HepG2 (cell line): ENCODE results near the gene FBXO24. TPM values are rescaled to one million over a fixed set of nuclear protein-coding genes. Genes with fewer than 3 reads are reported as not detected.

Experiments used
- BORCS8-MEF2B ChIP-seq: sonication (generic); formaldehyde crosslinking; IDR thresholded peaks from 2 replicates; pipeline ENCODE4 v1.8.0; 2022; ENCODE audit warnings: mild to moderate bottlenecking, missing genetic modification reagents
- CHD4 ChIP-seq: fragments of 200-600 bp; sonication (generic); IDR thresholded peaks from 2 replicates; pipeline ENCODE4 v1.7.0; 2017; ENCODE audit warnings: mild to moderate bottlenecking, low read length, borderline replicate concordance
- EP300 ChIP-seq, 3 experiments: sonication (generic) in 1 of 3; formaldehyde crosslinking in 1 of 3; IDR thresholded peaks; 2 replicates each; pipeline versions ENCODE4 v1.5.1 to v1.6.1; 2011 to 2020; ENCODE audit warnings: low read depth in 2 of 3, low read length in 2 of 3, borderline replicate concordance in 1 of 3, improper control_type of control experiment in 1 of 3, mild to moderate bottlenecking in 1 of 3, missing genetic modification reagents in 1 of 3, moderate library complexity in 1 of 3
- FOSL2 ChIP-seq: sonication (generic); formaldehyde crosslinking; IDR thresholded peaks from 2 replicates; pipeline ENCODE4 v1.4.0; 2020; ENCODE audit warnings: missing genetic modification reagents
- FOXA3 ChIP-seq: IDR thresholded peaks from 2 replicates; pipeline ENCODE4 v1.6.1; 2016; ENCODE audit warnings: missing genetic modification reagents, missing compliant biosample characterization
- HNF1B ChIP-seq: sonication (generic); formaldehyde crosslinking; IDR thresholded peaks from 2 replicates; pipeline ENCODE4 v1.5.1; 2020; ENCODE audit warnings: mild to moderate bottlenecking, moderate library complexity, missing genetic modification reagents
- KDM5B ChIP-seq: sonication (generic); formaldehyde crosslinking; IDR thresholded peaks from 2 replicates; pipeline ENCODE4 v1.4.0; 2020; ENCODE audit warnings: missing genetic modification reagents, mild to moderate bottlenecking, borderline replicate concordance
- MED1 ChIP-seq: sonication (generic); formaldehyde crosslinking; IDR thresholded peaks from 2 replicates; pipeline ENCODE4 v1.4.0; 2020; ENCODE audit warnings: missing genetic modification reagents
- PHF20 ChIP-seq: sonication (generic); formaldehyde crosslinking; IDR thresholded peaks from 2 replicates; pipeline ENCODE4 v1.5.0; 2020; ENCODE audit warnings: mild to moderate bottlenecking, missing genetic modification reagents
- PLRG1 ChIP-seq: fragments of 450-650 bp; conservative IDR thresholded peaks from 2 replicates; pipeline ENCODE4 v1.6.1; 2016
- PRPF4 ChIP-seq: fragments of 200-400 bp; formaldehyde crosslinking; IDR thresholded peaks from 2 replicates; pipeline ENCODE4 v1.6.1; 2016; ENCODE audit warnings: low read length, low read depth; ENCODE audit not compliant: poor library complexity, severe bottlenecking
- RARA ChIP-seq: IDR thresholded peaks from 2 replicates; pipeline ENCODE4 v1.6.1; 2016; ENCODE audit warnings: missing genetic modification reagents, missing compliant biosample characterization
- REPIN1 ChIP-seq: sonication (generic); formaldehyde crosslinking; IDR thresholded peaks from 2 replicates; pipeline ENCODE4 v1.8.0; 2022; ENCODE audit warnings: missing genetic modification reagents, low read depth, mild to moderate bottlenecking, borderline replicate concordance
- SRSF4 ChIP-seq: fragments of 200-400 bp; formaldehyde crosslinking; IDR thresholded peaks from one replicate; pipeline ENCODE4 v1.6.1; 2018; ENCODE audit warnings: mild to moderate bottlenecking, low read depth, low read length, moderate library complexity; ENCODE audit not compliant: poor library complexity, severe bottlenecking
- TBL1XR1 ChIP-seq: fragments of 150-350 bp; IDR thresholded peaks from 2 replicates; pipeline ENCODE4 v1.6.1; 2014; ENCODE audit warnings: borderline replicate concordance, low read length; ENCODE audit not compliant: partially characterized antibody
- TGIF2 ChIP-seq: IDR thresholded peaks from 2 replicates; pipeline ENCODE4 v1.6.1; 2016; ENCODE audit warnings: control low read depth, missing compliant biosample characterization
- THAP11 ChIP-seq: IDR thresholded peaks from 2 replicates; pipeline ENCODE4 v1.6.1; 2016; ENCODE audit warnings: missing biosample characterization, missing genetic modification reagents
- THAP8 ChIP-seq: sonication (generic); formaldehyde crosslinking; IDR thresholded peaks from 2 replicates; pipeline ENCODE4 v1.5.1; 2020; ENCODE audit warnings: missing genetic modification reagents, mild to moderate bottlenecking, borderline replicate concordance
- U2AF2 ChIP-seq: fragments of 200-400 bp; formaldehyde crosslinking; IDR thresholded peaks from 2 replicates; pipeline ENCODE4 v1.6.1; 2017; ENCODE audit warnings: low read depth, mild to moderate bottlenecking, low read length
- ZNF552 ChIP-seq: sonication (generic); formaldehyde crosslinking; IDR thresholded peaks from 2 replicates; pipeline ENCODE4 v1.9.0; 2022; ENCODE audit warnings: missing genetic modification reagents, mild to moderate bottlenecking, borderline replicate concordance
- ZNF589 ChIP-seq: sonication (generic); formaldehyde crosslinking; conservative IDR thresholded peaks from 2 replicates; pipeline ENCODE4 v1.8.0; 2022; ENCODE audit warnings: mild to moderate bottlenecking, moderate library complexity, missing genetic modification reagents
- ZNF678 ChIP-seq: sonication (generic); formaldehyde crosslinking; IDR thresholded peaks from 2 replicates; pipeline ENCODE4 v1.4.0; 2020; ENCODE audit warnings: mild to moderate bottlenecking, missing genetic modification reagents
- ZNF883 ChIP-seq: sonication (generic); formaldehyde crosslinking; IDR thresholded peaks from 2 replicates; pipeline ENCODE4 v1.5.1; 2020; ENCODE audit warnings: mild to moderate bottlenecking, missing genetic modification reagents; ENCODE audit errors: not compliant biosample characterization
- ZSCAN25 ChIP-seq: sonication (generic); formaldehyde crosslinking; IDR thresholded peaks from 2 replicates; pipeline ENCODE4 v1.8.0; 2022; ENCODE audit warnings: mild to moderate bottlenecking, missing genetic modification reagents
- polyA plus RNA-seq, 8 experiments: library from polyadenylated mRNA; depleted of rRNA in 3 of 8; stranded (reverse) in 7 of 8; unstranded in 1 of 8; fragments of >200 nt; fragmentation: Illumina TruSeq in 4 of 8; extraction: Trizol in 4 of 8; gene quantifications; 2 replicates each; pipeline versions ENCODE4 v1.2.1 to v1.2.3, GENCODE V29; 2011 to 2016; ENCODE audit warnings: low read depth in 4 of 8, missing spikeins in 1 of 8, mixed read lengths in 1 of 8; ENCODE audit not compliant: insufficient read depth in 1 of 8
- total RNA-seq, 5 experiments: library from RNA; depleted of rRNA; stranded (reverse); fragments of >200 nt; fragmentation: Illumina TruSeq; extraction: Trizol; gene quantifications; 2 replicates each; pipeline ENCODE4 v1.2.3, GENCODE V29; 2016; ENCODE audit warnings: low read depth in 1 of 5
- TF ChIP-seq, protein P1 (sequence below): sonication (generic); formaldehyde crosslinking; IDR thresholded peaks from 2 replicates; pipeline ENCODE4 v1.9.0; 2021; ENCODE audit warnings: missing genetic modification reagents, mild to moderate bottlenecking, borderline replicate concordance

The FBXO24 gene
- total and polyA plus RNA-seq, 2 of the 13 experiments (the other 11 are each of a cell fraction or from before 2014, with no cell fraction given) = 0.20 to 0.55 TPM

DNA sequence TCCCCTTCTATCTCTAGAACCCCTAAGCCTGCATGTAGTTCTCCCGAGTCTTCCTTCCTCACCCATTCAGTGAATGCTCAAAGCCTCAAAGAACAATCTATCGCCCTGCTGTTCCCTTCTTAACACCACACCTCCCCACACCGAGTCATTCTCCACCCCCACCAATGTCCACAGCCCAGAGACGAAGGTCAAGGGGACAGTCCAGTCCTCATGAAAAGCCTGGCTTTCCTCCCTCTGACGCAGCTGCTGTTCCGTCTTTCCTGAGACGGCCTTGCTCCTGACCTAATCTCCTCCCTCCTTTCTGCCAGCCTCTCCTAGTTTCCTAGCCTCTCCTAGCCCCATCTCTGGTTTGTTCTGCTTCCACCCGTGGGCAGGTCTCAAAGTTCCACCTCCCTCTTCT is 35.4 kb downstream of the FBXO24 start (continued):
- TF ChIP-seq CHD4 (no peak), ZNF589 (no peak), FOXA3 (CRISPR knock-in tag) (peak; percentile 59), REPIN1 (0 out of 2 replicates have a peak, but pooled peaks have one; percentile 39), MED1 (CRISPR knock-in tag) (no peak), PHF20 (no peak), HNF1B (CRISPR knock-in tag) (no peak), TBL1XR1 (no peak), THAP8 (no peak), SRSF4 (no peak), ZNF883 (no peak), U2AF2 (no peak), ZNF678 (CRISPR knock-in tag) (no peak), PLRG1 (no peak), EP300 (IDR thresholded peaks at IDR 0.05; ENCODE audit: low read depth in 2 of 2, low read length in 2 of 2) (peak in 1 of 2 experiments; percentile 31; a peak in 1 of 4 replicates), EP300 (CRISPR knock-in tag; IDR thresholded peaks at IDR 0.05; ENCODE audit: borderline replicate concordance) (no peak), KDM5B (CRISPR knock-in tag) (no peak), THAP11 (CRISPR knock-in tag) (no peak), ZSCAN25 (CRISPR knock-in tag) (no peak), RARA (CRISPR knock-in tag) (peak; percentile 60), ZNF552 (CRISPR knock-in tag) (no peak), BORCS8-MEF2B (CRISPR knock-in tag) (0 out of 2 replicates have a peak, but pooled peaks have one; percentile 25), PRPF4 (no peak), TGIF2 (no peak), FOSL2 (CRISPR knock-in tag) (peak; percentile 35; the same call in 1 of the 2 replicates)
- TF ChIP-seq, protein P1, sequence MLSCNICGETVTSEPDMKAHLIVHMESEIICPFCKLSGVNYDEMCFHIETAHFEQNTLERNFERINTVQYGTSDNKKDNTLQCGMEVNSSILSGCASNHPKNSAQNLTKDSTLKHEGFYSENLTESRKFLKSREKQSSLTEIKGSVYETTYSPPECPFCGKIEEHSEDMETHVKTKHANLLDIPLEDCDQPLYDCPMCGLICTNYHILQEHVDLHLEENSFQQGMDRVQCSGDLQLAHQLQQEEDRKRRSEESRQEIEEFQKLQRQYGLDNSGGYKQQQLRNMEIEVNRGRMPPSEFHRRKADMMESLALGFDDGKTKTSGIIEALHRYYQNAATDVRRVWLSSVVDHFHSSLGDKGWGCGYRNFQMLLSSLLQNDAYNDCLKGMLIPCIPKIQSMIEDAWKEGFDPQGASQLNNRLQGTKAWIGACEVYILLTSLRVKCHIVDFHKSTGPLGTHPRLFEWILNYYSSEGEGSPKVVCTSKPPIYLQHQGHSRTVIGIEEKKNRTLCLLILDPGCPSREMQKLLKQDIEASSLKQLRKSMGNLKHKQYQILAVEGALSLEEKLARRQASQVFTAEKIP = no peak
